IMR-90 (cell line): ENCODE results near the gene WDR62. TPM values are rescaled to one million over a fixed set of nuclear protein-coding genes. Genes with fewer than 3 reads are reported as not detected.

Source experiments
- ATAC-seq: fragments of 200-7000 bp; cut with Tn5 transposase; 2 replicates; pipeline ENCODE4 v1.9.1; 2020; ENCODE audit warnings: low read depth, mild to moderate bottlenecking, moderate library complexity
- BruUV-seq: library from RNA; stranded (reverse); fragments of 400-500 nt; replicated peaks from 2 replicates; lab custom pipeline; 2021; lab: Mats Ljungman, UMichigan
- CTCF ChIA-PET: fragments of 300-600 bp; formaldehyde crosslinking; extraction: SDS; loops from one replicate; lab custom pipeline; 2021; ENCODE audit warnings: antibody characterized with exemption; lab: Yijun Ruan, JAX
- POLR2A ChIA-PET: fragments of 300-600 bp; sonication (Branson Sonifier 250); formaldehyde crosslinking; loops from one replicate; lab custom pipeline; 2022; ENCODE audit warnings: antibody characterized with exemption; ENCODE audit not compliant: unreplicated experiment; lab: Charles Lee
- DNase-seq: peaks from one replicate; pipeline ENCODE4 v3.0.0; 2013
- H2AFZ ChIP-seq: replicated peaks from 2 replicates; pipeline ENCODE3; 2013; ENCODE audit warnings: low read length, mild to moderate bottlenecking; ENCODE audit not compliant: poor library complexity
- H2AK5ac ChIP-seq: 2 replicates; pipeline ENCODE4 v1.6.1; 2013; ENCODE audit warnings: low read depth, low read length, inconsistent platforms
- H2AK9ac ChIP-seq: replicated peaks from 2 replicates; pipeline ENCODE3; 2013; ENCODE audit warnings: mild to moderate bottlenecking, low read depth, low read length, moderate library complexity; ENCODE audit not compliant: poor library complexity
- H2BK120ac ChIP-seq: 2 replicates; pipeline ENCODE4 v1.6.1; 2013; ENCODE audit warnings: low read depth, low read length, inconsistent platforms
- H2BK15ac ChIP-seq: 3 replicates; pipeline ENCODE4 v1.6.1; 2013; ENCODE audit warnings: low read depth, low read length, inconsistent platforms
- H2BK20ac ChIP-seq: 2 replicates; pipeline ENCODE4 v1.6.1; 2013; ENCODE audit warnings: low read depth, mild to moderate bottlenecking, inconsistent platforms, low read length, moderate library complexity
- H2BK5ac ChIP-seq: 2 replicates; pipeline ENCODE4 v1.6.1; 2013; ENCODE audit warnings: mild to moderate bottlenecking, low read depth, low read length, inconsistent platforms; ENCODE audit not compliant: poor library complexity, severe bottlenecking
- H3K14ac ChIP-seq: replicated peaks from 2 replicates; pipeline ENCODE4 v1.6.1; 2013; ENCODE audit warnings: low read depth, low read length, inconsistent platforms
- H3K18ac ChIP-seq: 2 replicates; pipeline ENCODE4 v1.6.1; 2013; ENCODE audit warnings: low read depth, low read length, control low read depth
- H3K23ac ChIP-seq: 2 replicates; pipeline ENCODE4 v1.6.1; 2013; ENCODE audit warnings: low read depth, low read length, inconsistent platforms
- H3K27ac ChIP-seq: 2 replicates; pipeline ENCODE4 v1.5.1; 2013; ENCODE audit warnings: mild to moderate bottlenecking, control low read depth, low read length; ENCODE audit not compliant: insufficient read depth
- H3K27me3 ChIP-seq: 2 replicates; pipeline ENCODE4 v1.6.1; 2013; ENCODE audit warnings: low read length; ENCODE audit not compliant: control insufficient read depth, insufficient read depth
- H3K36me3 ChIP-seq: 2 replicates; pipeline ENCODE4 v1.6.1; 2013; ENCODE audit warnings: low read length, mixed read lengths; ENCODE audit not compliant: control insufficient read depth, insufficient read depth
- H3K4ac ChIP-seq: 2 replicates; pipeline ENCODE4 v1.6.1; 2013; ENCODE audit warnings: low read depth, low read length, inconsistent platforms
- H3K4me1 ChIP-seq: 2 replicates; pipeline ENCODE4 v1.6.1; 2013; ENCODE audit warnings: low read length, mixed read lengths; ENCODE audit not compliant: control insufficient read depth, insufficient read depth
- H3K4me2 ChIP-seq: 2 replicates; pipeline ENCODE4 v1.6.1; 2013; ENCODE audit warnings: low read depth, mild to moderate bottlenecking, control low read depth, low read length, moderate library complexity
- H3K4me3 ChIP-seq: 2 replicates; pipeline ENCODE4 v1.5.1; 2013; ENCODE audit warnings: low read depth, mild to moderate bottlenecking, control low read depth, low read length, moderate library complexity; ENCODE audit not compliant: insufficient read depth
- H3K56ac ChIP-seq: 2 replicates; pipeline ENCODE4 v1.6.1; 2013; ENCODE audit warnings: low read length, inconsistent platforms; ENCODE audit not compliant: insufficient read depth; ENCODE audit errors: extremely low read depth
- H3K79me1 ChIP-seq, 2 experiments: 2 replicates each; pipeline ENCODE4 v1.6.1; 2013; ENCODE audit warnings: low read length in 2 of 2, inconsistent platforms in 1 of 2, low read depth in 1 of 2
- H3K9ac ChIP-seq: 2 replicates; pipeline ENCODE4 v1.6.1; 2013; ENCODE audit warnings: low read depth, low read length, control low read depth
- H3K9me1 ChIP-seq: 2 replicates; pipeline ENCODE4 v1.6.1; 2013; ENCODE audit warnings: low read length, inconsistent platforms; ENCODE audit not compliant: insufficient read depth
- H3K9me3 ChIP-seq: 2 replicates; pipeline ENCODE4 v1.6.1; 2013; ENCODE audit warnings: low read length; ENCODE audit not compliant: control insufficient read depth, insufficient read depth
- H4K20me1 ChIP-seq: 2 replicates; pipeline ENCODE4 v1.6.1; 2013; ENCODE audit warnings: low read length, inconsistent platforms; ENCODE audit not compliant: insufficient read depth
- H4K5ac ChIP-seq: 2 replicates; pipeline ENCODE4 v1.6.1; 2013; ENCODE audit warnings: mild to moderate bottlenecking, low read depth, low read length, control low read depth
- H4K8ac ChIP-seq, 2 experiments: 2 replicates each; pipeline ENCODE4 v1.6.1; 2013; ENCODE audit warnings: low read depth in 2 of 2, low read length in 2 of 2, control low read depth in 1 of 2, inconsistent platforms in 1 of 2
- H4K91ac ChIP-seq: 2 replicates; pipeline ENCODE4 v1.6.1; 2013; ENCODE audit warnings: low read depth, low read length, inconsistent platforms; ENCODE audit not compliant: insufficient read depth
- CHD1 ChIP-seq: IDR thresholded peaks from 2 replicates; pipeline ENCODE4 v1.6.1; 2012; ENCODE audit warnings: low read depth, low read length, improper control_type of control experiment
- FOS ChIP-seq: fragments of 150-350 bp; IDR thresholded peaks from 2 replicates; pipeline ENCODE4 v1.6.1; 2016; ENCODE audit warnings: low read depth, low read length
- MAZ ChIP-seq: IDR thresholded peaks from 2 replicates; pipeline ENCODE4 v1.6.1; 2012; ENCODE audit warnings: low read depth, mild to moderate bottlenecking, low read length, improper control_type of control experiment, moderate library complexity, borderline replicate concordance
- MXI1 ChIP-seq: IDR thresholded peaks from 2 replicates; pipeline ENCODE4 v1.6.1; 2012; ENCODE audit warnings: low read depth, mild to moderate bottlenecking, low read length, moderate library complexity, borderline replicate concordance
- NFE2L2 ChIP-seq: fragments of 150-350 bp; IDR thresholded peaks from 2 replicates; pipeline ENCODE4 v1.6.1; 2016; ENCODE audit warnings: low read depth, mild to moderate bottlenecking, low read length
- POLR2A ChIP-seq: IDR thresholded peaks from 2 replicates; pipeline ENCODE4 v1.6.1; 2012; ENCODE audit warnings: mild to moderate bottlenecking, low read depth, low read length
- RAD21 ChIP-seq: IDR thresholded peaks from 2 replicates; pipeline ENCODE4 v1.6.1; 2012; ENCODE audit warnings: low read length, improper control_type of control experiment
- RCOR1 ChIP-seq: IDR thresholded peaks from 2 replicates; pipeline ENCODE4 v1.6.1; 2012; ENCODE audit warnings: mild to moderate bottlenecking, low read length, improper control_type of control experiment; ENCODE audit not compliant: insufficient replicate concordance
- RFX5 ChIP-seq: IDR thresholded peaks from 2 replicates; pipeline ENCODE4 v1.8.0; 2012; ENCODE audit warnings: low read depth, mild to moderate bottlenecking, low read length, moderate library complexity
- SMC3 ChIP-seq: fragments of 150-350 bp; IDR thresholded peaks from 2 replicates; pipeline ENCODE4 v1.6.1; 2016; ENCODE audit warnings: low read depth, mild to moderate bottlenecking, antibody characterized with exemption, low read length, moderate library complexity
- WGBS, 2 experiments: methylation state at CpG; one replicate each; pipeline versions ENCODE4 v1.1.5 to v1.1.7; 2013; ENCODE audit warnings: missing lambda C conversion rate in 2 of 2; ENCODE audit not compliant: insufficient read length in 1 of 2; ENCODE audit errors: extremely low coverage in 2 of 2; 5-methylcytosine and 5-hydroxymethylcytosine counted together
- dilution Hi-C: fragments of 300-500 bp; cut with HindIII; formaldehyde crosslinking; loops from one replicate; pipeline ENCODE4 v1.14.3; 2018; ENCODE audit warnings: low sequenced_read_pairs; ENCODE audit not compliant: unreplicated experiment
- in situ Hi-C: fragments of 300-500 bp; cut with MboI; formaldehyde crosslinking; loops from 3 replicates; pipeline ENCODE4 v1.14.3; 2019; ENCODE audit warnings: low sequenced_read_pairs, inconsistent platforms, mixed read lengths
- intact Hi-C: fragments of 100-400 bp; cut with micrococcal nuclease; formaldehyde crosslinking; loops from 2 replicates; pipeline ENCODE4 v1.10.0; 2022
- polyA plus RNA-seq, 3 experiments: library from polyadenylated mRNA; depleted of rRNA; stranded (reverse); fragments of >200 nt; gene quantifications; 2 replicates each; pipeline ENCODE4 v1.2.3, GENCODE V29; 2012; ENCODE audit warnings: low replicate concordance in 1 of 3
- total RNA-seq: library from RNA; depleted of rRNA; stranded (reverse); fragments of >200 nt; gene quantifications from 2 replicates; pipeline ENCODE4 v1.2.3, GENCODE V29; 2012
- TF ChIP-seq, protein P1 (sequence below): conservative IDR thresholded peaks from 2 replicates; pipeline ENCODE4 v1.5.1; 2012; ENCODE audit warnings: mild to moderate bottlenecking, low read depth, low read length, improper control_type of control experiment

Gene WDR62
- total and polyA plus RNA-seq, 2 of the 4 experiments (the other 2 are of a cell fraction), result 4.5 to 7.0 TPM

DNA sequence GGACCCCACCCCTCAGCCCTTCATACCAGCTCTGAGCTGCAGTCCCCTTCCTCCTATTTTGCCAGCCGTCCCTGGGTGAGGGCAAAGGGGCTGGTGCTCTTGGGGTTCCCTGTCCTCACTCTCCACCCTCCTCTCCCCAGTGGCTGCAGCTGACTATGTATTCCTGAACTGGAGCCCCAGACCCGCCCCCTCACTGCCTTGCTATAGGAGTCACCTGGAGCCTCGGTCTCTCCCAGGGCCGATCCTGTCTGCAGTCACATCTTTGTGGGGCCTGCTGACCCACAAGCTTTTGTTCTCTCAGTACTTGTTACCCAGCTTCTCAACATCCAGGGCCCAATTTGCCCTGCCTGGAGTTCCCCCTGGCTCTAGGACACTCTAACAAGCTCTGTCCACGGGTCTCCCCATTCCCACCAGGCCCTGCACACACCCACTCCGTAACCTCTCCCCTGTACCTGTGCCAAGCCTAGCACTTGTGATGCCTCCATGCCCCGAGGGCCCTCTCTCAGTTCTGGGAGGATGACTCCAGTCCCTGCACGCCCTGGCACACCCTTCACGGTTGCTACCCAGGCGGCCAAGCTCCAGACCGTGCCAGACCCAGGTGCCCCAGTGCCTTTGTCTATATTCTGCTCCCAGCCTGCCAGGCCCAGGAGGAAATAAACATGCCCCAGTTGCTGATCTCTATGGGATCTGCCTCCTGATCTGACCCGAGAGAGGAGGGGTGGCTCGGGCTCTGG, 95.1 kb downstream of the WDR62 start:
- H2AK5ac ChIP-seq, result no peak overlapping the region
- intact Hi-C loops, result no loop called here
- H2BK5ac ChIP-seq, result no peak overlapping the region
- H2AK9ac ChIP-seq, result peak overlapping the region; percentile 90
- peaks cover 21% of the 10 kb centered on the region for H4K20me1 ChIP-seq
- H3K27me3 ChIP-seq, result no peaks in the 10 kb centered on the region
- 93% methylated on average over 3 of the region's 13 CpGs; no CpG with 5 or more reads in 1 of the 2 experiments for WGBS, 2 experiments
- TF ChIP-seq RFX5 (no peak), POLR2A (no peak), MXI1 (no peak), FOS (no peak), CHD1 (no peak), MAZ (no peak), NFE2L2 (no peak), RAD21 (no peak), SMC3 (no peak), RCOR1 (no peak)
- TF ChIP-seq, protein P1, sequence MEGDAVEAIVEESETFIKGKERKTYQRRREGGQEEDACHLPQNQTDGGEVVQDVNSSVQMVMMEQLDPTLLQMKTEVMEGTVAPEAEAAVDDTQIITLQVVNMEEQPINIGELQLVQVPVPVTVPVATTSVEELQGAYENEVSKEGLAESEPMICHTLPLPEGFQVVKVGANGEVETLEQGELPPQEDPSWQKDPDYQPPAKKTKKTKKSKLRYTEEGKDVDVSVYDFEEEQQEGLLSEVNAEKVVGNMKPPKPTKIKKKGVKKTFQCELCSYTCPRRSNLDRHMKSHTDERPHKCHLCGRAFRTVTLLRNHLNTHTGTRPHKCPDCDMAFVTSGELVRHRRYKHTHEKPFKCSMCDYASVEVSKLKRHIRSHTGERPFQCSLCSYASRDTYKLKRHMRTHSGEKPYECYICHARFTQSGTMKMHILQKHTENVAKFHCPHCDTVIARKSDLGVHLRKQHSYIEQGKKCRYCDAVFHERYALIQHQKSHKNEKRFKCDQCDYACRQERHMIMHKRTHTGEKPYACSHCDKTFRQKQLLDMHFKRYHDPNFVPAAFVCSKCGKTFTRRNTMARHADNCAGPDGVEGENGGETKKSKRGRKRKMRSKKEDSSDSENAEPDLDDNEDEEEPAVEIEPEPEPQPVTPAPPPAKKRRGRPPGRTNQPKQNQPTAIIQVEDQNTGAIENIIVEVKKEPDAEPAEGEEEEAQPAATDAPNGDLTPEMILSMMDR, result no peak
- peaks cover 6% of the 10 kb centered on the region; the same call in 1 of the 2 replicates for H3K4me1 ChIP-seq
- no peak for DNase-seq
- H4K91ac ChIP-seq, result no peak overlapping the region
- peak overlapping the region; percentile 54 for H2AFZ ChIP-seq
- ATAC-seq, result no peak
- H4K8ac ChIP-seq, result no peak overlapping the region
- H3K4me3 ChIP-seq, result no peak overlapping the region
- no peak overlapping the region for H3K4me2 ChIP-seq
- no peak overlapping the region for H3K27ac ChIP-seq
- no peak overlapping the region for H3K14ac ChIP-seq
- no peak overlapping the region for H2BK20ac ChIP-seq
- H3K4ac ChIP-seq, result no peak overlapping the region
- TSS peak; percentile 98 for BruUV-seq
- H4K5ac ChIP-seq, result no peak overlapping the region
- H3K9me1 ChIP-seq, result peaks cover 4% of the 10 kb centered on the region
- H2BK120ac ChIP-seq, result no peak overlapping the region
- no peaks in the 10 kb centered on the region for H3K9me3 ChIP-seq
- peaks cover 53% of the 10 kb centered on the region for H3K36me3 ChIP-seq
- in situ Hi-C loops, result no loop called here
- ChIA-PET CTCF (no interaction called here), POLR2A (no interaction called here)
- H3K56ac ChIP-seq, result no peak overlapping the region
- no peak overlapping the region for H3K9ac ChIP-seq
- dilution Hi-C loops, result no loop called here
- H3K79me1 ChIP-seq, result peaks cover 17 to 53% of the 10 kb centered on the region in 2 experiments
- H2BK15ac ChIP-seq, result no peak overlapping the region
- no peak overlapping the region for H3K18ac ChIP-seq
- H3K23ac ChIP-seq, result no peak overlapping the region
